NCI-H1694 (cell line): ENCODE measurements around the gene PROSER3.

ENCODE experiments used
- DNase-seq: peaks from one replicate; lab custom pipeline; 2025; lab: John Stamatoyannopoulos, UW

Gene PROSER3

GRCh38 chr19:35738887-35739229, 19.1 kb upstream of the PROSER3 start:
- no peak for DNase-seq

GRCh38 chr19:35739275-35740107, 18.5 kb upstream of the PROSER3 start:
- DNase-seq, result no peak

- no peak for DNase-seq
Measured at GRCh38 chr19:35740108-35740422, 17.9 kb upstream of the PROSER3 start.

- DNase-seq, result peak; percentile 98
Measured at GRCh38 chr19:35740423-35741202, 17.4 kb upstream of the PROSER3 start.

GRCh38 chr19:35741203-35741515, 16.8 kb upstream of the PROSER3 start:
- no peak for DNase-seq

- no peak for DNase-seq
Measured at GRCh38 chr19:35742121-35742724, 15.8 kb upstream of the PROSER3 start, which contains the start of gene IGFLR1. Gene IGFLR1 (minus strand): TSS chr19:35742452. CDS start chr19:35741180, 1,272 bp downstream.

GRCh38 chr19:35743640-35744429, 14.1 kb upstream of the PROSER3 start:
- no peak for DNase-seq

GRCh38 chr19:35744430-35745327, 13.3 kb upstream of the PROSER3 start:
- DNase-seq, result peak; percentile 97

- DNase-seq, result peak; percentile 99
Measured at GRCh38 chr19:35745328-35746086, 12.5 kb upstream of the PROSER3 start, which contains the start of the genes PSENEN and U2AF1L4. Gene PSENEN (plus strand): TSS chr19:35745651. CDS start chr19:35745931, 280 bp downstream. Gene U2AF1L4 (minus strand): TSS chr19:35745418. CDS start chr19:35745391, 27 bp downstream.

- no peak for DNase-seq
Measured at GRCh38 chr19:35746087-35746462, 11.9 kb upstream of the PROSER3 start.

GRCh38 chr19:35746531-35746930, 11.4 kb upstream of the PROSER3 start:
- DNase-seq, result no peak

GRCh38 chr19:35748106-35749020, 9.6 kb upstream of the PROSER3 start, which contains the start of gene LIN37:
Gene LIN37 (plus strand): TSS chr19:35748576. CDS start chr19:35748725, 149 bp downstream.
- peak; percentile 99 for DNase-seq

- DNase-seq, result no peak
Measured at GRCh38 chr19:35750167-35750566, 7.8 kb upstream of the PROSER3 start.

- no peak for DNase-seq
Measured at GRCh38 chr19:35751839-35752745, 5.9 kb upstream of the PROSER3 start.

- DNase-seq, result no peak
Measured at GRCh38 chr19:35752746-35753350, 5.1 kb upstream of the PROSER3 start.

GRCh38 chr19:35753634-35754369, 4.2 kb upstream of the PROSER3 start:
- no peak for DNase-seq
